Neuron (in vitro differentiated cells): ENCODE data around the gene VEPH1.
A peak's percentile ranks its signal among the peaks of the same experiment; 100 is the strongest.
"Not testable (repeated sequence)": the region's sequence is repeated elsewhere in the genome, so short reads cannot be mapped to it uniquely, and the experiment has no call there.

ENCODE experiments used
- H2AFZ ChIP-seq: one replicate; pipeline ENCODE4 v1.6.1; 2013; ENCODE audit warnings: low read depth, mild to moderate bottlenecking, inconsistent platforms, low read length, moderate library complexity
- H3K27me3 ChIP-seq: one replicate; pipeline ENCODE4 v1.6.1; 2013; ENCODE audit warnings: low read length; ENCODE audit not compliant: insufficient read depth
- H3K36me3 ChIP-seq: one replicate; pipeline ENCODE4 v1.6.1; 2013; ENCODE audit warnings: low read length; ENCODE audit not compliant: insufficient read depth
- H3K4me1 ChIP-seq: one replicate; pipeline ENCODE4 v1.6.1; 2013; ENCODE audit warnings: low read length; ENCODE audit not compliant: insufficient read depth
- H3K4me3 ChIP-seq: 2 replicates; pipeline ENCODE4 v1.5.1; 2013; ENCODE audit warnings: mild to moderate bottlenecking, low read length, moderate library complexity
- H3K9me3 ChIP-seq: one replicate; pipeline ENCODE4 v1.6.1; 2013; ENCODE audit warnings: low read length

Gene VEPH1

GRCh38 chr3:157354722-157355121 lies 148.5 kb downstream of the VEPH1 start:
- no peaks in the 10 kb centered on the region for H3K9me3 ChIP-seq
- no peaks in the 10 kb centered on the region for H3K4me1 ChIP-seq
- H2AFZ ChIP-seq: no peak overlapping the region
- no peaks in the 10 kb centered on the region for H3K27me3 ChIP-seq
- no peaks in the 10 kb centered on the region for H3K36me3 ChIP-seq
- H3K4me3 ChIP-seq: no peak overlapping the region

GRCh38 chr3:157354254-157354653 lies 149.0 kb downstream of the VEPH1 start:
- Histone ChIP-seq H3K4me1 (no peaks in the 10 kb centered on the region), H3K4me3 (no peak overlapping the region), H3K9me3 (no peaks in the 10 kb centered on the region), H3K36me3 (no peaks in the 10 kb centered on the region), H3K27me3 (no peaks in the 10 kb centered on the region), H2AFZ (no peak overlapping the region)

- H3K9me3 ChIP-seq: peaks cover under 1% of the 10 kb centered on the region
- no peaks in the 10 kb centered on the region for H3K36me3 ChIP-seq
- H3K27me3 ChIP-seq: no peaks in the 10 kb centered on the region
- H3K4me3 ChIP-seq: no peak overlapping the region
- no peak overlapping the region for H2AFZ ChIP-seq
- H3K4me1 ChIP-seq: no peaks in the 10 kb centered on the region
These were observed 149.6 kb downstream of the VEPH1 start for GRCh38 chr3:157353652-157354051.

GRCh38 chr3:157351981-157352380 lies 151.2 kb downstream of the VEPH1 start:
- H3K36me3 ChIP-seq: no peaks in the 10 kb centered on the region
- no peak overlapping the region for H2AFZ ChIP-seq
- no peak overlapping the region for H3K4me3 ChIP-seq
- no peaks in the 10 kb centered on the region for H3K27me3 ChIP-seq
- H3K9me3 ChIP-seq: peaks cover 10% of the 10 kb centered on the region
- no peaks in the 10 kb centered on the region for H3K4me1 ChIP-seq

GRCh38 chr3:157350651-157351050 lies 152.6 kb downstream of the VEPH1 start:
- H2AFZ ChIP-seq, H3K9me3 ChIP-seq, H3K4me1 ChIP-seq, H3K4me3 ChIP-seq, H3K36me3 ChIP-seq, H3K27me3 ChIP-seq: not testable (repeated sequence)

- H3K27me3 ChIP-seq, H3K9me3 ChIP-seq: not testable (repeated sequence)
These were observed 154.7 kb downstream of the VEPH1 start for GRCh38 chr3:157348304-157349075.

GRCh38 chr3:157347577-157348303 lies 155.5 kb downstream of the VEPH1 start:
- no peak overlapping the region for H3K4me3 ChIP-seq
- no peaks in the 10 kb centered on the region for H3K27me3 ChIP-seq
- no peaks in the 10 kb centered on the region for H3K36me3 ChIP-seq
- H3K9me3 ChIP-seq: peaks cover 10% of the 10 kb centered on the region
- no peaks in the 10 kb centered on the region for H3K4me1 ChIP-seq
- no peak overlapping the region for H2AFZ ChIP-seq

More at GRCh38 chr3:157348304-157349075, 154.7 kb downstream of the VEPH1 start:
- not testable (repeated sequence) for H3K36me3 ChIP-seq, H3K4me1 ChIP-seq, H3K4me3 ChIP-seq, H2AFZ ChIP-seq

GRCh38 chr3:157336252-157337009 lies 166.8 kb downstream of the VEPH1 start:
- Histone ChIP-seq H3K27me3 (no peaks in the 10 kb centered on the region), H3K4me3 (peak overlapping the region; percentile 10), H3K36me3 (no peaks in the 10 kb centered on the region), H2AFZ (no peak overlapping the region), H3K9me3 (peaks cover 2% of the 10 kb centered on the region), H3K4me1 (peaks cover 40% of the 10 kb centered on the region)

- H2AFZ ChIP-seq: peak overlapping the region; percentile 29
- H3K4me3 ChIP-seq: peak overlapping the region; percentile 10
- H3K4me1 ChIP-seq: peaks cover 41% of the 10 kb centered on the region
- no peaks in the 10 kb centered on the region for H3K27me3 ChIP-seq
- H3K36me3 ChIP-seq: no peaks in the 10 kb centered on the region
- H3K9me3 ChIP-seq: peaks cover 2% of the 10 kb centered on the region
These were observed 167.8 kb downstream of the VEPH1 start for GRCh38 chr3:157335233-157336076.

GRCh38 chr3:157333551-157333991 lies 169.6 kb downstream of the VEPH1 start:
- Histone ChIP-seq H2AFZ (no peak overlapping the region), H3K4me1 (peaks cover 47% of the 10 kb centered on the region), H3K36me3 (no peaks in the 10 kb centered on the region), H3K9me3 (no peaks in the 10 kb centered on the region), H3K4me3 (no peak overlapping the region), H3K27me3 (no peaks in the 10 kb centered on the region)

- H3K4me1 ChIP-seq: peaks cover 26% of the 10 kb centered on the region
- H3K36me3 ChIP-seq: no peaks in the 10 kb centered on the region
- H2AFZ ChIP-seq: no peak overlapping the region
- H3K9me3 ChIP-seq: no peaks in the 10 kb centered on the region
- no peak overlapping the region for H3K4me3 ChIP-seq
- no peaks in the 10 kb centered on the region for H3K27me3 ChIP-seq
These were observed 173.0 kb downstream of the VEPH1 start for GRCh38 chr3:157330206-157330605.

GRCh38 chr3:157329551-157329950 lies 173.7 kb downstream of the VEPH1 start:
- no peaks in the 10 kb centered on the region for H3K27me3 ChIP-seq
- no peaks in the 10 kb centered on the region for H3K9me3 ChIP-seq
- no peak overlapping the region for H3K4me3 ChIP-seq

More at GRCh38 chr3:157329551-157329950, 173.7 kb downstream of the VEPH1 start:
- Histone ChIP-seq H3K4me1 (peaks cover 19% of the 10 kb centered on the region), H2AFZ (no peak overlapping the region), H3K36me3 (no peaks in the 10 kb centered on the region)
